CD4-positive, alpha-beta T cell (primary cell): ENCODE results near the gene DGKB. TPM values are rescaled to one million over a fixed set of nuclear protein-coding genes. Genes with fewer than 3 reads are reported as not detected.

Source experiments
- ATAC-seq: fragments of 200-7000 bp; cut with Tn5 transposase; one replicate; pipeline ENCODE4 v1.10.0; 2022; ENCODE audit warnings: mild to moderate bottlenecking; ENCODE audit not compliant: poor library complexity
- CTCF ChIA-PET: fragments of 350-600 bp; sonication (Branson Sonifier 250); formaldehyde crosslinking; loops from one replicate; lab custom pipeline; 2021; ENCODE audit warnings: antibody characterized with exemption, inconsistent platforms; lab: Charles Lee
- POLR2A ChIA-PET: fragments of 350-600 bp; sonication (Branson Sonifier 250); formaldehyde crosslinking; loops from one replicate; lab custom pipeline; 2021; ENCODE audit warnings: antibody characterized with exemption, inconsistent platforms; lab: Charles Lee
- DNase-seq, 14 experiments: peaks; one replicate each; pipeline ENCODE4 v3.0.0-alpha.2; 2013 to 2020; ENCODE audit warnings: mixed read lengths in 2 of 14
- H3K27ac ChIP-seq, 2 donors: one replicate each; pipeline versions ENCODE4 v1.5.1 to v1.7.0; 2013; ENCODE audit warnings: low read length in 2 of 2, low read depth in 1 of 2, mild to moderate bottlenecking in 1 of 2
- H3K27me3 ChIP-seq, 2 experiments: 1 replicate in 1 of 2; 2 replicates in 1 of 2; pipeline versions ENCODE4 v1.6.1 to v1.7.0; 2013; ENCODE audit warnings: low read length in 2 of 2, control low read depth in 1 of 2, mild to moderate bottlenecking in 1 of 2, moderate library complexity in 1 of 2; ENCODE audit not compliant: insufficient read depth in 2 of 2, control insufficient read depth in 1 of 2
- H3K36me3 ChIP-seq: one replicate; pipeline ENCODE4 v1.6.1; 2013; ENCODE audit warnings: low read length, control low read depth; ENCODE audit not compliant: insufficient read depth
- H3K4me1 ChIP-seq: one replicate; pipeline ENCODE4 v1.6.1; 2013; ENCODE audit warnings: low read length, control low read depth; ENCODE audit not compliant: insufficient read depth
- H3K4me3 ChIP-seq: one replicate; pipeline ENCODE4 v1.5.1; 2013; ENCODE audit warnings: mild to moderate bottlenecking, low read length, moderate library complexity
- H3K9me3 ChIP-seq, 2 experiments: 1 replicate in 1 of 2; 2 replicates in 1 of 2; pipeline versions ENCODE4 v1.6.1 to v1.7.0; 2013; ENCODE audit warnings: low read length in 2 of 2, mild to moderate bottlenecking in 2 of 2, control low read depth in 1 of 2, moderate library complexity in 1 of 2; ENCODE audit not compliant: control insufficient read depth in 1 of 2, insufficient read depth in 1 of 2
- H3K27ac Mint-ChIP-seq: one replicate; pipeline ENCODE4 v1.8.0; 2020; ENCODE audit warnings: mixed read lengths
- H3K27me3 Mint-ChIP-seq: one replicate; pipeline ENCODE4 v1.8.0; 2021; ENCODE audit warnings: mixed read lengths
- H3K36me3 Mint-ChIP-seq: one replicate; pipeline ENCODE4 v1.8.0; 2021; ENCODE audit warnings: low read depth, mixed read lengths
- H3K4me1 Mint-ChIP-seq: one replicate; pipeline ENCODE4 v1.8.0; 2021; ENCODE audit warnings: low read depth, mixed read lengths
- H3K4me3 Mint-ChIP-seq: one replicate; pipeline ENCODE4 v1.8.0; 2020; ENCODE audit warnings: mild to moderate bottlenecking, mixed read lengths
- H3K9me3 Mint-ChIP-seq: one replicate; pipeline ENCODE4 v1.8.0; 2020; ENCODE audit warnings: mixed read lengths
- CTCF ChIP-seq: fragments of 200-600 bp; IDR thresholded peaks from one replicate; pipeline ENCODE4 v1.8.0; 2022; ENCODE audit warnings: antibody characterized with exemption, mild to moderate bottlenecking
- intact Hi-C, 2 experiments: fragments of 100-400 bp; cut with DNase I in 1 of 2; cut with micrococcal nuclease in 1 of 2; formaldehyde crosslinking; loops; one replicate each; pipeline versions ENCODE4 v1.15.1 to v1.9.0; 2023 to 2025; cut with DNase I, micrococcal nuclease
- total RNA-seq, 174 experiments: library from RNA in 2 of 174; stranded (reverse) in 2 of 174; gene quantifications; one replicate each; pipeline ENCODE4 v1.2.3 and lab custom pipeline; 2021 to 2026

DGKB gene
- total RNA-seq, 2 experiments from 2014 or later, result not detected

GRCh38 chr7:14228341-14228740, 674.2 kb downstream of the DGKB start:
- no peak for TF ChIP-seq CTCF
- Histone ChIP-seq H3K9me3 (no peaks in the 10 kb centered on the region), H3K27me3 (no peaks in the 10 kb centered on the region), H3K27ac (no peak overlapping the region), H3K36me3 (no peaks in the 10 kb centered on the region), H3K4me1 (no peaks in the 10 kb centered on the region), H3K4me3 (no peak overlapping the region)
- no peak overlapping the region for H3K27ac Mint-ChIP-seq
- H3K9me3 Mint-ChIP-seq, result no peaks in the 10 kb centered on the region
- ATAC-seq (no peak), DNase-seq (no peak)
- intact Hi-C loops, result no loop called here
- H3K4me1 Mint-ChIP-seq, result no peaks in the 10 kb centered on the region
- H3K4me3 Mint-ChIP-seq, result no peak overlapping the region
- H3K27me3 Mint-ChIP-seq, result no peaks in the 10 kb centered on the region
- ChIA-PET CTCF (no interaction called here), POLR2A (no interaction called here)
- H3K36me3 Mint-ChIP-seq, result no peaks in the 10 kb centered on the region

GRCh38 chr7:14226126-14226525, 676.4 kb downstream of the DGKB start:
- H3K27ac Mint-ChIP-seq, result no peak overlapping the region
- Histone ChIP-seq H3K4me1 (no peaks in the 10 kb centered on the region), H3K9me3 (no peaks in the 10 kb centered on the region), H3K36me3 (no peaks in the 10 kb centered on the region), H3K27me3 (no peaks in the 10 kb centered on the region), H3K4me3 (no peak overlapping the region), H3K27ac (no peak overlapping the region)
- H3K4me1 Mint-ChIP-seq, result no peaks in the 10 kb centered on the region
- ATAC-seq (no peak), DNase-seq (no peak)
- no peak overlapping the region for H3K4me3 Mint-ChIP-seq
- H3K36me3 Mint-ChIP-seq, result no peaks in the 10 kb centered on the region
- H3K9me3 Mint-ChIP-seq, result peaks cover 2% of the 10 kb centered on the region
- POLR2A ChIA-PET, result no interaction called here
- CTCF ChIA-PET, result no interaction called here
- no peaks in the 10 kb centered on the region for H3K27me3 Mint-ChIP-seq
- intact Hi-C loops, result no loop called here
- no peak for TF ChIP-seq CTCF

GRCh38 chr7:14219125-14219524, 683.4 kb downstream of the DGKB start:
- Mint-ChIP-seq H3K36me3 (no peaks in the 10 kb centered on the region), H3K4me3 (no peak overlapping the region), H3K27ac (no peak overlapping the region), H3K27me3 (no peaks in the 10 kb centered on the region), H3K9me3 (peaks cover 6% of the 10 kb centered on the region), H3K4me1 (no peaks in the 10 kb centered on the region)
- Histone ChIP-seq H3K4me3 (no peak overlapping the region), H3K27ac (no peak overlapping the region), H3K27me3 (no peaks in the 10 kb centered on the region), H3K9me3 (no peaks in the 10 kb centered on the region), H3K36me3 (no peaks in the 10 kb centered on the region), H3K4me1 (no peaks in the 10 kb centered on the region)
- CTCF ChIA-PET, result no interaction called here
- DNase-seq, result no peak
- TF ChIP-seq CTCF, result no peak
- POLR2A ChIA-PET, result no interaction called here
- no peak for ATAC-seq
- intact Hi-C loops, result no loop called here
